Medulla oblongata (tissue), 1 donor: ENCODE results near the gene MS4A12.
"Not testable (repeated sequence)": the region's sequence is repeated elsewhere in the genome, so short reads cannot be mapped to it uniquely, and the experiment has no call there.

Source experiments
- DNase-seq: peaks from one replicate; pipeline ENCODE4 v3.0.0-alpha.2; 2015; ENCODE audit errors: extremely low spot score

MS4A12 gene, protein sequence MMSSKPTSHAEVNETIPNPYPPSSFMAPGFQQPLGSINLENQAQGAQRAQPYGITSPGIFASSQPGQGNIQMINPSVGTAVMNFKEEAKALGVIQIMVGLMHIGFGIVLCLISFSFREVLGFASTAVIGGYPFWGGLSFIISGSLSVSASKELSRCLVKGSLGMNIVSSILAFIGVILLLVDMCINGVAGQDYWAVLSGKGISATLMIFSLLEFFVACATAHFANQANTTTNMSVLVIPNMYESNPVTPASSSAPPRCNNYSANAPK

DNA sequence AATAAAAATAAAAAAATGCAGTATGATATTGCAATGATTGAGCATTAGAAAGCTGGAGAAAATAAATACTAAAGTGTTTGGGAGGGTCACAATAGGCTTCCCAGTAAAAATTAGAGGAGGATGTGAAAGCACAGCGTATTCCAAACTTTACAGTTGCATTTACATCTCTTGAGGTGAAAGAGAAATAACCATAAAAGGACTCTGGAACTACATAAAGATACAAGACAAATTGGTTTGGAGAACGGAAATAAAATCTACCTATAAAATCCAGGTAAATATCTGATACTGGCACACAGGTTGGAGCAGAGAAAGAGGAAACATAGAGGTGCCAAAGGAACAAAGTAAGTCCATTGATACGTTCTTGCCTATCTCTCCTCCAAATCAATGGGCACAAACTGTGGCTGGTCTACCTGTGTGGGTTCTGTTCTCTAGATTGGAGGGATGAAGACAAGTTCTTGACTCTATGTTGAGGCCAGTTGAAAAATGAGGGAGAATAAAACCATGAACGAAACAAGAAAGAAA lies at the start of gene MS4A12:
MS4A12 (plus strand) TSS at position 291 of the 522 bp plus-strand sequence. CDS start 4,541 bp downstream, outside the sequence.
- DNase-seq = no peak

DNA sequence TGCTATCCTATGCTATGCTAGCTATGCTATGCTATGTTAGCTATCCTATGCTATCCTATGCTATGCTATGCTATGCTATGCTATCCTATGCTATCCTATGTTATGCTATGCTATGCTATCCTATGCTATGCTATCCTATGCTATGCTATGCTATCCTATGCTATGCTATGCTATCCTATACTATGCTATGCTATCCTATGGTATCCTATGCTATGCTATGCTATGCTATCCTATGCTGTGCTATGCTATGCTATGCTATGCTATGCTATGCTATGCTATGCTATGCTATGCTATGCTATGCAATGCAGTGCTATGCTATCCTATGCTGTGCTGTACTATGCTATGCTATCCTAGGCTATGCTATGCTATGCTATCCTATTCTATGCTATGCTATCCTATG lies 45.5 kb upstream of the MS4A12 start:
- DNase-seq = no peak

DNA sequence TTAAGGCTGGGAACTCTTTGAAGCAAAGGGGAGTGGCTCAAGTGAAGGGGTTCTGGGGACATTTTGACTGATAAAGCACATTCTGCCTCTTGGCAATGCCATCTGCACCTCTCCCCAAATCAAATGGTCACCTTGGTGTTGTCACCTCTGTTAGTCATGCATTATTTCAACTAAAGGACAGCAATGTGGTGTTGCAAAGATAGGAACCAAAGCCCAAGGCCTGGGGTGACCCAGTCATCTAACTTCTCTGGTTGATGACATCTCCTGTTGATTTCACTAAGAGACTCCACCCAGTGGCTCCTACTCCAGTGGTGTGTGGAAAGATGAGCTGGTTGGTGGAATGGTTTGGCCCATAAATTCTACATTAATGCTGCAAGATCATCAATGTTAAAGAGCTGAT lies 44.7 kb upstream of the MS4A12 start:
- no peak for DNase-seq

DNA sequence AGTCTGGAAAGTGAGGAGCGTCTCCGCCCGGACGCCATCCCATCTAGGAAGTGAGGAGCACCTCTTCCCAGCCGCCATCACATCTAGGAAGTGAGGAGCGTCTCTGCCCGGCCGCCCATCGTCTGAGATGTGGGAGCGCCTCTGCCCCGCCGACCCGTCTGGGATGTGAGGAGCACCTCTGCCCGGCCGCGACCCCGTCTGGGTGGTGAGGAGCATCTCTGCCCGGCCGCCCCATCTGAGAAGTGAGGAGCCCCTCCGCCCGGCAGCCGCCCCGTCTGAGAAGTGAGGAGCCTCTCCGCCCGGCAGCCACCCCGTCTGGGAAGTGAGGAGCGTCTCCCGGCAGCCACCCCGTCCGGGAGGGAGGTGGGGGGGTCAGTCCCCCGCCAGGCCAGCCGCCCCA lies 41.4 kb upstream of the MS4A12 start:
- DNase-seq = not testable (repeated sequence)

DNA sequence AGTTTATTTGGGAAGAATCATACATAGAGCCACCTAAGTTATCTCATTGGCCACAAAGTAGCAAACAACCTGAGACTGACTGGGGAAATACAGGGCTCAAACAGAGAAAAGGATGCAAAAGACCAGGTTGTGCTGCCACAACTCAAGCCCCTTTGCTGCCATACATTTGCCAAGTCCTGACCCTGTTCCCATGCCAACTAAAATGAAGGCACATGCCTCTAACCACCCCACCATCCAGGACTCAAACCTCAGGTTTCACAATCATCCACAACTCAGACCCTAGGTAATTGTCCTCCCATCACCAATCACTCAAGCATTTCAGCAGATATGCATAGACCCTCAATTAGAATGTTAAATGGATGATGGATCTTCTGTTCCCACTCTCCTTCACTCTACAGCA lies 38.4 kb upstream of the MS4A12 start:
- DNase-seq = no peak

DNA sequence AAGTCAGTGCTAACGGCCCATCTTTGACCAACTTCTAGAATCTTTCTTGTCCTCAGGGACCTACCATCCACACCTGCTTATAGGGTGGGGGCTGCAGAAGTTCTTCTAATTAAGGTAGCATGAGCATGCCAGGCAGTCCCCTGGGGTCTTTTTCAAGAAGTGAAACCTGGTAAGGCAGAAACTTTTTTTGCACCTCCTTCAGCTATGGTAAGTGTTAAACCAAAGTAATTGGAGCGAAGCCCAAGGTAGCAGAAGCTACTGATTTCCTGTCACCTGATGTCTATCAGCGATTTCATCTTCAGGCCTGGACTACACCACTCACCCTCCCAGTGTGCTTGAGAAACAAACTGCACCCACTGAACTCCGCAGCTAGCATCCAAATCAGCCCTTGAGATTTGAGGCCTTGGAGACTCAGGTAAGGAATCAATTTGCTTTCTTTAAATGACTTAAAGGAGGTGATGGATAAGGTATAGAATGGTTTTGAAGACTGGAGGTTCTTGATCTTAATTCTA lies 37.0 kb upstream of the MS4A12 start, which contains the start of gene MS4A1:
MS4A1 (plus strand) TSS at position 317 of the 512 bp plus-strand sequence. CDS start 6,528 bp downstream, outside the sequence.
- no peak for DNase-seq

DNA sequence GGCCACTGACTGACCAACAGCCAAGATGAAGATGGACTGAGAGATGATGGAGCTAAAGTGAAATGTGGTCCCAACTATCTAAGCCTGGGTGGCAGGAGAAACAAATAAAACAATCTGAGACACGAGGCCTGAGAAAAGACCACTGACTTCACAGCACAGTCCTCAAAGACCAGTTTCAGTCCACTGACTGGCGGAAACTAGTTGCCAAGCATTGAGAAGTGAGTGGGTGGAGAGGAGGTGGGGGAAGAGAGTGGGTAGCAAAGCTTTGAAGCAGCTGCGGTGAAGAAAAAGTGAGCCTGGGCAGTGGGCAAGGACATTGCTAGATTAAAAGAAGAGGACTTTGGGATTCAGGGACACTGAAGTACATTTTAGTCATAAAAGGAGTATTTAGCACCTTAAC lies 35.0 kb upstream of the MS4A12 start:
- DNase-seq = no peak

DNA sequence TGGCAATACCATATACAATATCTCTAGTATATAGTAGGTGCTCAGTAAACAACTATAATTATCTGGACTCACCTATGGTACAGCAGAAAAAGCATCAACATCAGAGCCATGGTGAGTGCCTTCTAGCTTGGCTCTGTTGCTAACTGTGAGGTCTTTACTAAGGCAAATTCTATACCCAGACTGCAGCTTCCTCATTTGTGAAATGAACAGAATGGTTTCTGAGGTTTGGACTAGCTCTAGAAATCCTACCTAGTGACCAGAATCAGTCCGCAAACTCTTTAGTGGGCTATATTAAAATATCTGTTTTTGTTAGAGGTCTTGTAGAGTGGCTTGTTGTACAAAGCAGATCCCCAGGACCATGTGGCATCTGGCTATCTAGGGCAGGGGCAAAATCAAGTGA lies 33.2 kb upstream of the MS4A12 start:
- no peak for DNase-seq

DNA sequence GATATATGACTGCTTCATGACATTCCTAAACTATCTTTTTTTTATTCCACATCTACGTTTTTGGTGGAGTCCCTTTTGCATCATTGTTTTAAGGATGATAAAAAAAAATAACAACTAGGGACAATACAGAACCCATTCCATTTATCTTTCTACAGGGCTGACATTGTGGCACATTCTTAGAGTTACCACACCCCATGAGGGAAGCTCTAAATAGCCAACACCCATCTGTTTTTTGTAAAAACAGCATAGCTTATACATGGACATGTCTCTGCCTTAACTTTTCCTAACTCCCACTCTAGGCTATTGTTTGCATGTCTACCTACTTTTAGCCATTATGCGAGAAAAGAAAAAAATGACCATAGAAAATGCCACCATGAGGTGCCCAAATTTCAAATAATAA lies 23.7 kb upstream of the MS4A12 start:
- no peak for DNase-seq

DNA sequence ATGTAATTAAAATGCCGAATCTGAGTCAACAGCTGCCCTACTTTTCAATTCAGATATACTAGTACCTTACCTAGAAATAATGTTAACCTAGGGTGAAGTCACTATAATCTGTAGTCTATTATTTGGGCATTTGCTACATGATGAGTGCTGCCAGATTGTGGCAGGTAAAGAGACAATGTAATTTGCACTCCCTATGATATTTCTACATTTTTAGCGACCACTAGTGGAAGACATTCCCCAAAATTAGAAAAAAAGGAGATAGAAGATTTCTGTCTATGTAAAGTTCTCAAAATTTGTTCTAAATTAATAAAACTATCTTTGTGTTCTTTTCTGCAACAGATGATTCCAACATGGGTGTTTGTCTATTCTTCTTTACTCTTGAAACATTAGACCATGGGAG lies 22.9 kb upstream of the MS4A12 start:
- DNase-seq = no peak

DNA sequence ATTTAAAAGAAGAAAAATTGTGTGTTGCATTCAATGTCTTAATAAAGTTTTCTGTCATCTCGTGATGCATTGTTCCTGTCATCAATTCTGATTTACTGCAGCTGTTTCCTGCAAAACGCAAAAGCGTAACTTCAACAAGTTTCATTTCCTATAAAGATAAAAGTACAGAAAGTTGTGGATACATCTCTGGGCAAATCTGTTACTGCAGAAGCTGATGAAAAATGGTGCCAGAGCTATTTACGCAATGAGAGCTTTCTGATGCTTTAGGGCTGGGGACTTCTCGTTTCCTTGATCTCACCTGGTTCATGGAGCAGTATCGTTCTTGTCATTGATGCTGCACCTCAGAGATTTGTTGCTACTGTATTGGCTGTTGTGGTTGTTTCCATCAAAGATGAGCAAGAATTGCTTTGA lies 15.5 kb upstream of the MS4A12 start:
- peak; percentile 23 for DNase-seq

DNA sequence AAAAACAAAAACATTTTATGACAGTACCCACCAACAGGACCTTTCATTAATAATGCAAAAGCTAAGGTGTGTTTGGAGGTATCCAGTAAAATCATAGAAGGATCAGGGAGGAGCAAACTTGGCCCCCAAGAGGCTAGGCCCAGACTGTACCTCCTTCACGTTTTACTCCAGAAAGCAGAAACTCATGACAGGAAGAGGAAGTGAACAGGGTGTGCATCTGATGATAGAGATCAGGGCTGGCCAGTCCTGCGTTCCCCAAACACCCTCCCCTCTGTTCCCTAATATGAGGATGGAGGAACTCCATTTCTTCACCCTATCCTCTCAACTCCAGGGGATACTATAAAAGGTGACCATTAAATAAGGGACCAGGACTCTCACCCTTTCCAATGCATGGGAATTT lies 10.2 kb upstream of the MS4A12 start:
- peak; percentile 25 for DNase-seq

DNA sequence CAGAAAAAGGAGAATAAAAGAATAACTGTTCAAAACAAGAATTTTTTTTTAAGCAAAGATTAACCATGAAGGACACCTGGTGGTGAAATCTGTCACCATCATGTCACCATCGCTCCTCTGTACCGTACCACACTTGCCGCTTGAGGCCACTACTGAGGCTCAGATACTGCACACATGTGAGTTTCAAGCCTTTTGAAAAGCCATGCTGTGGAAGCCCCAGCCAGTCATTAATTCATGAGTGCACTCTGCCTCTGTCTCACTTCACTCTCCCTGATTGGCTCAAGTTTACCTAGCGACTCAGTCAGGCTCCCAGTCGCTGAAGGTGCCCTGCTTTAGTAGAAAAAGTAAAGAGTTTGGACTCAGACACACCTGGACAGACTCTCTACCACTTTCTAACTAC lies 6.6 kb upstream of the MS4A12 start:
- no peak for DNase-seq

DNA sequence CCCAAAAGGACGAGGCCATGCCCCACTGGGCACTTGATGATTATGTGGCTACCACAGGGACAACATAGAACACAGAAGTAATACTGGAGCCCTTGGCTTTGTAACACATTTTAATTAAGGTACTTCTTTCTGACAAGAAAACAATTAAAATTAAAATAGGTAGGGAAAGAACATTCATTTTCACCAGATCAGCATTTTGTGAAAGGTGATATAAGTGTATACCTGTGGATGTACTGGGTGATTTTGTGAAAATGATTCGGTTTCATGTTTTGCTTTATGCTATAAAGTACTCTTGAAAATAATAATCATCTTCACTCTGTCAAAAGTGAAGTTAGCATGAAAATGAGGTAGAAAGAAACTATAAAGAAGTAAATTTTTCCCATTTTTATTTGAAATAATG lies 876 bp downstream of the MS4A12 start:
- DNase-seq = no peak

DNA sequence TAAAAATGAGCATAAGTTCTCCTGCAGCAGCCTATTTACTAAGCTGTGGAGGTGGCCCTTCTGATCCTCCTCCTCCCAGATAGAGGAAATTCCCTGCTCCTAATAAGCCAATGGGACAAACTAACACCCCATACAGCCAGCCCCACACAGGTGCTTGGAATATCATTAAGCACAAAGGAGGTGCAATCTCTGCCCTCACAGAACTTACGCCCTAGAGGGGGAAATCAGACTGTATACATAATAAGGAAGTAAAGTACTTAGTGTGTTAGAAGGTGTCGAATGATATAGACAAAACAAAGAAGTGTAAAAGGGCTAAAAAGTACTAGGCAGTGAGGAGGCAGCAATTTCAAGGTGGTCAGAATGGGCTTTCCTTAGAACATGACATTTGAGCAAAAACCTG lies 5.8 kb downstream of the MS4A12 start:
- no peak for DNase-seq

DNA sequence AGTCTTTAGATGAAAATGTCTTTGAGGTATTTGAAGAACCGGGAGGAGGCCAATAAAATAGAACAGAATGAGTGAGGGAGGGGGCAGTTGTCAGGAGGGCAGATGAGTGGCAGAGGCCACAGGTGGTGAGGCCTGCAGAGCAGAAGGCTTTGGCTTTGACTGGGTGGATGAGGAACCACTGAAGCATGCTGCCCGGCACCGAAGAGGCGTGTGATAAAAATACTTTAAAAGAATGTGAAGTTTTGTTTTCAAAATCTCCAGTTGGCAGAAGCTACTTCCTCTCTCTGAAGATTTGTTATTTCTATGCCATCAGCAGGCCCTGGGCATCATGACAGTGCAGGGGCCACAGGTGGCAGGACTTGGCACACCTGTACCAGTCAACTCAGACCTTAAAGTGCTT lies 6.3 kb downstream of the MS4A12 start:
- peak; percentile 38 for DNase-seq

DNA sequence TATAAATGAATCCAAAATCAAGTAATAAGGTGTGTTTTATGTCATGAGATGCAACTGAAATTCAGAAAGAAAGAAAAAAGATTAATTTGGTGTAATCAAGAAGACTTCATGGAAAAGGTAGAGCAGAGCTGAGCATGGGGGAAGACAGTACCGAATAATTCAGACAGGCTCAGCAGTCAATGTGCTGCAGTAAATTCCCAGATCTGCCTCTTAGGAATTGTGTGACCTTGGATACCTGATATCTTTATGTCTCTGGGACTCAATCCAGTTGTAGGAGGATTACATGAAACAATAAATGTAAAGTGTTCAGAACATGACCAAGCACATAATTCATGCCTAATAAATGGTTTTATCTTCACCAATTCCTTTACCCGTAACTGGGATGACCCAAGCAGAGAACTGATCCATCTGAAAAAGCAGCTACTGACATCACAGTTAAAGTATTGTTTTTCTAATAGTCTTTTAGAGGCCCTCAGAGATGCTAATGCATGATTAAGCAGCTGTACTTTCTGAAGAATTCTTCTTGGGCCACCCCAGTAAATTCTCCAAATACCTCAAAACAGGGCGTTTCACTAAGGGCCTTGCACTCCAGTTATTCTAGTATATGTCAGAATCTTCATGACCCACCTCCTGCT lies 7.8 kb downstream of the MS4A12 start:
- no peak for DNase-seq

DNA sequence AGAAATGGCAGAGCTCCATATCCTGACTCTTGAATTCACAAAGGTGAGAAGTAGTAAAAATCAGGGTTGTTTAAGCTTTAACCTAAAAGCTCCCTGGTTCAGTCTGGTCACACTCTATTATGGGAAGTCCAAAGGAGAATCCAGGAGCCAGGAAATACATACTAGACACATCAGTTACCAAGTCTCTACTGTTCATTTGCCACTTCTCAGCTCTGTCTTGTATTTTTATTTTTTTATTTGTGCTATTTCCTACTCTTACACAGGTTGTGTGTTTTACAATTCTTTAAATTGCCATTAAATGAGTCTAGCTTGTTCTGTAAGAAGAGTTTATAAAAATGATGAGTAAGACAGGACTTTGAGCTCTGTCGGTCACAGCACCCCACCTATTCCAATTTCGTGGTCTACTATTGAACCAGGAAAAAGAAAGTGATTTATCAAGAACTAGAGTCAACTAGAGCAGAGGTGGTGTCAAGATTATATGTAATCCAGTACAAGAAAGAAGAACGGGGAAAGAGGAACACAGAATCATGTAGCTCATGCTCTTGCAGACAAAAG lies 9.7 kb downstream of the MS4A12 start:
- DNase-seq = no peak

DNA sequence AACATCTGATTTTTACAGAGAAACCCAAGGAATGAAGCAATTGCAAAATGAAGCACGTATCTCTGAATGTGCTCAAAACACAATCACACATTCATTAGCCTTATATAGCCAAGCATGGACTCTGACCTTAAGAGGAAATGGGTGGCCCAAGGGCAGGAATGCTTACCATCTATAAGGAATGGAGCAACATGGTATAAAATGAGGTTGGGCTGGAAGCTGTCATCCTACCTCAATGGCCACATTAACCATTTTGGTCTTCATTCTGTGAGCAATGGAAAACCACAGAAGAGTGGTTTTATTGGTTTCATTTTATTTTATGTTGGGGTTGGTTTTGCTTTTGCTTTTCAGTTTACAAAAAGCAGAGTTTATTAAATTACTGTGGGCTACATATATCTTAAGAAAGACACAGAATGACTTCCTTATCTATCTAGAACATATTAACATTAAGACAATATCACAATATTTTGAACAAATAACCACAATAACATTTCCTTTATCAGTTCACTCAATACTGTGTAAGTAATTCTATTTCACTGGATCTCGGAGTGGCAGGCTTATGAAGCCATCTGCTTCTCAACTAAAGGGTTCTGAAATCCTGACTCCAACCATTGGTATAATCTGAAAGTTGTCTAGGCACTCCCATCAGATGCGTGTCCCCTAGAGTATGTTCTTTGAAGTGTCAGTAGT lies 11.8 kb downstream of the MS4A12 start:
- DNase-seq = no peak

DNA sequence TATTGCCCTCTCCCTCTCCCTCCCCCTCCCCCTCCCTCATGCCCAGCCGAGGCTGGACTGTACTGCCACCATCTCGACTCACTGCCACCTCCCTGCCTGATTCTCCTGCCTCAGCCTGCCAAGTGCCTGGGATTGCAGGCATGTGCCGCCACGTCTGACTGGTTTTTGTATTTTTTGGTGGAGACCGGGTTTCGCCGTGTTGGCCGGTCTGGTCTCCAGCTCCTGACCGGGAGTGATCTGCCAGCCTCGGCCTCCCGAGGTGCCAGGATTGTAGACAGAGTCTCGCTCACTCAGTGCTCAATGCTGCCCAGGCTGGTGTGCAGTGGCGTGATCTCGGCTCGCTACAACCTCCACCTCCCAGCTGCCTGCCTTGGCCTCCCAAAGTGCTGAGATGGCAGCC lies 17.0 kb downstream of the MS4A12 start:
- not testable (repeated sequence) for DNase-seq

DNA sequence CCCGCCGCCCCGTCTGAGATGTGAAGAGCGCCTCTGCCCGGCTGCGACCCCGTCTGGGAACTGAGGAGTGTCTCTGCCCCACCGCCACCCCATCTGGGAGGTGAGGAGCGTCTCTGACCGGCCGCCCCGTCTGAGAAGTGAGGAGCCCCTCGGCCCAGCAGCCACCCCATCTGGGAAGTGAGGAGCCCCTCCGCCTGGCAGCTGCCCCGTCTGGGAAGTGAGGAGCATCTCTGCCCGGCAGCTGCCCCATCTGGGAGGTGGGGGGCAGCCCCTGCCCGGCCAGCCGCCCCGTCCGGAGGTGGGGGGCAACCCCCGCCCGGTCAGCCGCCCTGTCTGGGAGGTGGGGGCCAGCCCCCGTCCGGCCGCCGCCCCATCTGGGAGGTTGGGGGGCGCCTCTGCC lies 17.6 kb downstream of the MS4A12 start:
- DNase-seq = not testable (repeated sequence)

DNA sequence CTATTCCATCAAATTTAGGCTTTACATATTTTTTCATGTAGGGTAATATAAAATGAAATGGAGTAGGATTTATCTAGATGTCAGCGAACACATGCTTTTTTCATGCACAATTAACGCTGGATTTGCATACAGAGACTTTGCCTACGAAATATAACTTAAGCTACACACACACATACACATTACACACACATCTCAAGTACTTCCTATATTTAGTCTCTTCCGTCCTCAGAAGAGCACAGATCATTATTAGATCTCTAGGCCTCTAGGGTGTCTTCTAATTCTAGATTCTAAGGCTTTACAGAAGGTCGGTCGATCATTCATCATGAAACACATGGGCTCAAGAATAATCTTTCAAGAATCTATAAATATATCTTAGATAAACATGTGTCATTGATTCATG lies 18.8 kb downstream of the MS4A12 start:
- no peak for DNase-seq
